GM12892 (cell line): Measurements from ENCODE around the gene TMEM91.

Source experiments
- POLR2A ChIP-seq: IDR thresholded peaks from 2 replicates; pipeline ENCODE4 v1.6.1; 2011; ENCODE audit warnings: low read depth, low read length, control low read depth
- TAF1 ChIP-seq: IDR thresholded peaks from 2 replicates; pipeline ENCODE4 v1.6.1; 2011; ENCODE audit warnings: low read depth, mild to moderate bottlenecking, control low read depth, low read length, borderline replicate concordance

DNA sequence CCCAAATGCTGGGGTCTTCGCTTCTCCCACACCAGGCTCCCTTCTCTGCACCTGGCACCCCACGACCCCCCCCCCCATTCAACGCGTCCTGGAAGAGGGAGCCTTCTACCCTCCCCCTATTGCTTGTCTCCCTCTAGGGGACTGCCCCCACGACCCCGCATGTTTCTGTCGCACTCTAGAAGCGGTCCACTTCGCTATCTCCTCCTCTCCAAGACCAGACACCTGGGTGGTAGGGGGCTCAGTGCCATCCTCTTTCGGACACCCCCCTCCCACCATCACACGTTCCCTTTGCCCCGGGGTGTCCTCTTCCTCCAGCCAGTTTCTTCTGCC, 24.1 kb upstream of the TMEM91 start:
- TF ChIP-seq POLR2A (no peak), TAF1 (no peak; the same call in 1 of the 2 replicates)
